Liver (tissue), 9 donors: ENCODE data around the gene ITIH5. TPM values are rescaled to one million over a fixed set of nuclear protein-coding genes. Genes with fewer than 3 reads are reported as not detected.

Experiments
- DNase-seq: peaks from one replicate; pipeline ENCODE4 v3.0.0-alpha.2; 2017; ENCODE audit warnings: low spot score
- H3K27ac ChIP-seq, 2 donors: one replicate each; pipeline ENCODE4 v1.7.0; 2013; ENCODE audit warnings: inconsistent platforms in 2 of 2, low read length in 2 of 2, control low read depth in 1 of 2, low read depth in 1 of 2, mild to moderate bottlenecking in 1 of 2
- H3K27me3 ChIP-seq, 4 donors: one replicate each; pipeline versions ENCODE4 v1.6.1 to v1.7.0; 2013; ENCODE audit warnings: low read length in 3 of 4, inconsistent platforms in 1 of 4, mild to moderate bottlenecking in 1 of 4, moderate library complexity in 1 of 4; ENCODE audit not compliant: control insufficient read depth in 4 of 4, insufficient read depth in 4 of 4
- H3K36me3 ChIP-seq, 4 donors: one replicate each; pipeline versions ENCODE4 v1.6.1 to v1.7.0; 2013; ENCODE audit warnings: low read length in 3 of 4, mild to moderate bottlenecking in 3 of 4, low read depth in 1 of 4, moderate library complexity in 1 of 4; ENCODE audit not compliant: control insufficient read depth in 4 of 4, insufficient read depth in 3 of 4
- H3K4me1 ChIP-seq, 4 donors: one replicate each; pipeline versions ENCODE4 v1.6.1 to v1.7.0; 2013; ENCODE audit warnings: low read length in 3 of 4, mild to moderate bottlenecking in 3 of 4, moderate library complexity in 1 of 4; ENCODE audit not compliant: control insufficient read depth in 4 of 4, insufficient read depth in 4 of 4
- H3K4me3 ChIP-seq, 3 donors: one replicate each; pipeline versions ENCODE4 v1.6.1 to v1.7.0; 2013; ENCODE audit warnings: low read length in 3 of 3, control low read depth in 1 of 3, low read depth in 1 of 3, mild to moderate bottlenecking in 1 of 3
- H3K9ac ChIP-seq, 2 donors: one replicate each; pipeline ENCODE4 v1.7.0; 2013; ENCODE audit warnings: low read length in 2 of 2, mild to moderate bottlenecking in 2 of 2, moderate library complexity in 2 of 2, control low read depth in 1 of 2, low read depth in 1 of 2
- H3K9me3 ChIP-seq, 4 donors: one replicate each; pipeline versions ENCODE4 v1.6.1 to v1.7.0; 2013; ENCODE audit warnings: low read length in 3 of 4; ENCODE audit not compliant: control insufficient read depth in 4 of 4
- ATF3 ChIP-seq: IDR thresholded peaks from 2 replicates; pipeline ENCODE4 v1.6.1; 2016; ENCODE audit warnings: antibody characterized with exemption
- EGR1 ChIP-seq, 2 donors: IDR thresholded peaks; 2 replicates each; pipeline ENCODE4 v1.6.1; 2016 to 2018; ENCODE audit warnings: antibody characterized with exemption in 2 of 2, low read depth in 2 of 2
- FOXA2 ChIP-seq: IDR thresholded peaks from 2 replicates; pipeline ENCODE4 v1.6.1; 2016; ENCODE audit warnings: antibody characterized with exemption
- GABPA ChIP-seq, 2 donors: IDR thresholded peaks in 1 of 2; conservative IDR thresholded peaks in 1 of 2; 2 replicates each; pipeline ENCODE4 v1.6.1; 2016; ENCODE audit warnings: antibody characterized with exemption in 2 of 2, mild to moderate bottlenecking in 1 of 2, moderate library complexity in 1 of 2
- HNF4G ChIP-seq: IDR thresholded peaks from 2 replicates; pipeline ENCODE4 v1.6.1; 2016; ENCODE audit warnings: antibody characterized with exemption
- NR2F2 ChIP-seq: IDR thresholded peaks from 2 replicates; pipeline ENCODE4 v1.6.1; 2016; ENCODE audit warnings: antibody characterized with exemption
- RAD21 ChIP-seq, 2 donors: IDR thresholded peaks; 2 replicates each; pipeline ENCODE4 v1.6.1; 2016; ENCODE audit warnings: antibody characterized with exemption in 2 of 2, mild to moderate bottlenecking in 2 of 2
- SP1 ChIP-seq: IDR thresholded peaks from 2 replicates; pipeline ENCODE4 v1.6.1; 2018; ENCODE audit warnings: antibody characterized with exemption, mild to moderate bottlenecking
- TAF1 ChIP-seq: conservative IDR thresholded peaks from 2 replicates; pipeline ENCODE4 v1.6.1; 2016; ENCODE audit warnings: antibody characterized with exemption, mild to moderate bottlenecking
- YY1 ChIP-seq: IDR thresholded peaks from 2 replicates; pipeline ENCODE4 v1.6.1; 2016; ENCODE audit warnings: antibody characterized with exemption, mild to moderate bottlenecking
- WGBS: extraction: QIAGEN DNeasy Blood & Tissue Kit; methylation state at CpG from one replicate; pipeline ENCODE4 v1.1.7; 2013; 5-methylcytosine and 5-hydroxymethylcytosine counted together
- polyA plus RNA-seq, 2 donors: library from polyadenylated mRNA; stranded (reverse) in 1 of 2; unstranded in 1 of 2; fragments of 200-250 nt in 1 of 2; fragments of >200 nt in 1 of 2; fragmentation: Nextera tagmentation in 1 of 2; extraction: Ambion mirVana in 1 of 2; gene quantifications; one replicate each; pipeline versions ENCODE4 v1.2.1 to v1.2.3, GENCODE V29; 2013 to 2015
- total RNA-seq, 2 donors: library from RNA; depleted of rRNA; stranded (reverse); fragments of >200 nt; gene quantifications; one replicate each; pipeline ENCODE4 v1.2.3, GENCODE V29; 2014
- TF ChIP-seq, protein P1 (sequence below): IDR thresholded peaks from 2 replicates; pipeline ENCODE4 v1.6.1; 2016; ENCODE audit warnings: antibody characterized with exemption
- TF ChIP-seq, protein P2 (sequence below): fragments of 150-350 bp; IDR thresholded peaks from 2 replicates; pipeline ENCODE4 v1.5.1; 2017; ENCODE audit warnings: improper control_type of control experiment, low read depth, low read length; ENCODE audit not compliant: missing input control
- TF ChIP-seq, protein P3 (sequence below): IDR thresholded peaks from 2 replicates; pipeline ENCODE4 v1.6.1; 2016; ENCODE audit warnings: antibody characterized with exemption, mild to moderate bottlenecking
- donor health status: healthy.
- donor health status: healthy.
- donor health status: healthy.
- donor health status: healthy.
- donor health status: healthy.

ITIH5 gene
- total and polyA plus RNA-seq, 4 donors: 0.60 to 1.3 (median 0.98) TPM

GRCh38 chr10:7563368-7563767 lies 103.4 kb downstream of the ITIH5 start:
- Histone ChIP-seq H3K27me3 (no peaks in the 10 kb centered on the region), H3K4me3 (no peak overlapping the region), H3K4me1 (peaks cover 0 to 8% (median 7%) of the 10 kb centered on the region in 4 donors), H3K27ac (no peak overlapping the region), H3K36me3 (no peaks in the 10 kb centered on the region), H3K9me3 (no peaks in the 10 kb centered on the region), H3K9ac (no peak overlapping the region)
- DNase-seq: no peak
- TF ChIP-seq YY1: no peak
- TF ChIP-seq ATF3: no peak
- TF ChIP-seq, protein P1, sequence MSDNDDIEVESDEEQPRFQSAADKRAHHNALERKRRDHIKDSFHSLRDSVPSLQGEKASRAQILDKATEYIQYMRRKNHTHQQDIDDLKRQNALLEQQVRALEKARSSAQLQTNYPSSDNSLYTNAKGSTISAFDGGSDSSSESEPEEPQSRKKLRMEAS: peak; percentile 15
- no peak for TF ChIP-seq FOXA2
- WGBS: 45% methylated on average over 7 of the region's 7 CpGs

- Histone ChIP-seq H3K9ac (no peak overlapping the region), H3K27ac (no peak overlapping the region), H3K4me3 (no peak overlapping the region), H3K9me3 (no peaks in the 10 kb centered on the region), H3K27me3 (no peaks in the 10 kb centered on the region), H3K4me1 (peaks cover 0 to 8% (median 7%) of the 10 kb centered on the region in 4 donors), H3K36me3 (no peaks in the 10 kb centered on the region)
- TF ChIP-seq NR2F2: no peak
- no peak for TF ChIP-seq TAF1
- no peak for TF ChIP-seq SP1
- WGBS: 74% methylated on average over 6 of the region's 6 CpGs
- DNase-seq: no peak
These were observed 104.8 kb downstream of the ITIH5 start for GRCh38 chr10:7561985-7562384.

DNA sequence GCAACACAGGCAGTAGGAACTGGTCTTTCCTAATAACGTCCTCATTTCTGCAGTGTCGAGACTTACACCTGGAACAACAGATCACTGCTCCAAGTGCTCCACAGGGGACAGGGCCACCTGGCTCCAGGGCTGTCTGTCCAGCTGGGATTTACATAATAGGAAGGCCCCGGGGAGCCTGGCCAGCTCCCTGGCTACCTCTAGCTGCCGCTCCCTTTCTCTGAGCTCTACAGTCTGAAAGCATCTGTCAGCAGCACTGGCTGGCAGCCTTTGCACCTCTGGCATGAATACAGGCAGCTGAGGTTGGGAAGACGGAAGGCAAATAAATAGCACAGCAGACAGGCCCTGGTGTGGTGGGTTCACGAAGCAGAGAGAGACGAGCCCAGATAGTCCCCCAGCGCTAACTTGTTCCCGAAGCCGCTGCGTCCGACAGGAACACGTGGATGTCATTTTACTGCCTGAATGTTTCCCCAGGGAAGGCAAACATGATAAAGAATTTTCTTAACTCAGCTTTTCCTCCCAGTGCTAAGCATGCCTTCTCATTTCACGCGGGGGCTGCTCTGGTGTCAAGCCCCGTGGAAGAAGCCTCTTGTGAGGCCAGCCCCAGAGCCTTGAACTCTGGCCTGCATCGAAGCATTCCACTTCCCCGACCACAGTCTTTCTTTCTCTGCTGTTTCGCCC lies 105.4 kb downstream of the ITIH5 start:
- 26% methylated on average over 19 of the region's 19 CpGs for WGBS
- Histone ChIP-seq H3K4me3 (no peak overlapping the region), H3K27me3 (no peaks in the 10 kb centered on the region), H3K27ac (no peak overlapping the region), H3K36me3 (no peaks in the 10 kb centered on the region), H3K4me1 (peaks cover 0 to 8% (median 7%) of the 10 kb centered on the region in 4 donors), H3K9me3 (no peaks in the 10 kb centered on the region), H3K9ac (no peak overlapping the region)
- TF ChIP-seq EGR1 (IDR thresholded peaks at IDR 0.05; ENCODE audit: low read depth in 2 of 2) (no peak), SP1 (peak; percentile 17), RAD21 (IDR thresholded peaks at IDR 0.05) (peak in 1 of 2 donors; percentile 28)
- TF ChIP-seq, protein P1: no peak
- DNase-seq: no peak

DNA sequence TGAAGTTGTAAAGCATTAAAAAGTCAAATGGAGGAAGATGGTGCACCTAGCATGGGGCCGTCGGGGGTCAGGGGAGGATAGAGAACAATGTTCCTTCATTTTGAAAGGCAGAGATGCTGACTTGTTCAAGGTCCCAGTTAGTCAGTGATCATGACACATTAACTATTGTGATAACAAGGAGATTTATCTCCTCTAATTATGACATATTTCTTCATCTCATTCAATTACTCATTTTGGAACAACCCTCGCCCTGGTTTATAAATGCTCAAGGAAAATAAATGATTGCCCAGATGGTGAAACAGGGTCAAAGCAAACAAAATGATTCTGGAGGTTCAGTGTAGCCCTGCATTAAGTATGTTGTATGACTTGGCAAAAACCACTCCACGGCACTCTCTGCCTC lies 106.2 kb downstream of the ITIH5 start:
- Histone ChIP-seq H3K36me3 (no peaks in the 10 kb centered on the region), H3K27ac (no peak overlapping the region), H3K9me3 (no peaks in the 10 kb centered on the region), H3K4me1 (peaks cover 0 to 8% (median 7%) of the 10 kb centered on the region in 4 donors), H3K27me3 (no peaks in the 10 kb centered on the region), H3K4me3 (no peak overlapping the region), H3K9ac (no peak overlapping the region)
- WGBS: 59% methylated on average over 4 of the region's 4 CpGs
- no peak for DNase-seq
- TF ChIP-seq, protein P1: no peak
- TF ChIP-seq ATF3: no peak
- TF ChIP-seq, protein P2, sequence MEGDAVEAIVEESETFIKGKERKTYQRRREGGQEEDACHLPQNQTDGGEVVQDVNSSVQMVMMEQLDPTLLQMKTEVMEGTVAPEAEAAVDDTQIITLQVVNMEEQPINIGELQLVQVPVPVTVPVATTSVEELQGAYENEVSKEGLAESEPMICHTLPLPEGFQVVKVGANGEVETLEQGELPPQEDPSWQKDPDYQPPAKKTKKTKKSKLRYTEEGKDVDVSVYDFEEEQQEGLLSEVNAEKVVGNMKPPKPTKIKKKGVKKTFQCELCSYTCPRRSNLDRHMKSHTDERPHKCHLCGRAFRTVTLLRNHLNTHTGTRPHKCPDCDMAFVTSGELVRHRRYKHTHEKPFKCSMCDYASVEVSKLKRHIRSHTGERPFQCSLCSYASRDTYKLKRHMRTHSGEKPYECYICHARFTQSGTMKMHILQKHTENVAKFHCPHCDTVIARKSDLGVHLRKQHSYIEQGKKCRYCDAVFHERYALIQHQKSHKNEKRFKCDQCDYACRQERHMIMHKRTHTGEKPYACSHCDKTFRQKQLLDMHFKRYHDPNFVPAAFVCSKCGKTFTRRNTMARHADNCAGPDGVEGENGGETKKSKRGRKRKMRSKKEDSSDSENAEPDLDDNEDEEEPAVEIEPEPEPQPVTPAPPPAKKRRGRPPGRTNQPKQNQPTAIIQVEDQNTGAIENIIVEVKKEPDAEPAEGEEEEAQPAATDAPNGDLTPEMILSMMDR: no peak
- no peak for TF ChIP-seq GABPA (IDR thresholded peaks at IDR 0.05 in 1 of 2, conservative IDR thresholded peaks at IDR 0.05 in 1 of 2)
- TF ChIP-seq TAF1: no peak
- TF ChIP-seq HNF4G: no peak
- TF ChIP-seq NR2F2: no peak
- TF ChIP-seq, protein P3, sequence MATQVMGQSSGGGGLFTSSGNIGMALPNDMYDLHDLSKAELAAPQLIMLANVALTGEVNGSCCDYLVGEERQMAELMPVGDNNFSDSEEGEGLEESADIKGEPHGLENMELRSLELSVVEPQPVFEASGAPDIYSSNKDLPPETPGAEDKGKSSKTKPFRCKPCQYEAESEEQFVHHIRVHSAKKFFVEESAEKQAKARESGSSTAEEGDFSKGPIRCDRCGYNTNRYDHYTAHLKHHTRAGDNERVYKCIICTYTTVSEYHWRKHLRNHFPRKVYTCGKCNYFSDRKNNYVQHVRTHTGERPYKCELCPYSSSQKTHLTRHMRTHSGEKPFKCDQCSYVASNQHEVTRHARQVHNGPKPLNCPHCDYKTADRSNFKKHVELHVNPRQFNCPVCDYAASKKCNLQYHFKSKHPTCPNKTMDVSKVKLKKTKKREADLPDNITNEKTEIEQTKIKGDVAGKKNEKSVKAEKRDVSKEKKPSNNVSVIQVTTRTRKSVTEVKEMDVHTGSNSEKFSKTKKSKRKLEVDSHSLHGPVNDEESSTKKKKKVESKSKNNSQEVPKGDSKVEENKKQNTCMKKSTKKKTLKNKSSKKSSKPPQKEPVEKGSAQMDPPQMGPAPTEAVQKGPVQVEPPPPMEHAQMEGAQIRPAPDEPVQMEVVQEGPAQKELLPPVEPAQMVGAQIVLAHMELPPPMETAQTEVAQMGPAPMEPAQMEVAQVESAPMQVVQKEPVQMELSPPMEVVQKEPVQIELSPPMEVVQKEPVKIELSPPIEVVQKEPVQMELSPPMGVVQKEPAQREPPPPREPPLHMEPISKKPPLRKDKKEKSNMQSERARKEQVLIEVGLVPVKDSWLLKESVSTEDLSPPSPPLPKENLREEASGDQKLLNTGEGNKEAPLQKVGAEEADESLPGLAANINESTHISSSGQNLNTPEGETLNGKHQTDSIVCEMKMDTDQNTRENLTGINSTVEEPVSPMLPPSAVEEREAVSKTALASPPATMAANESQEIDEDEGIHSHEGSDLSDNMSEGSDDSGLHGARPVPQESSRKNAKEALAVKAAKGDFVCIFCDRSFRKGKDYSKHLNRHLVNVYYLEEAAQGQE: no peak
